HepG2 (cell line): ENCODE data around the gene SGSM1. TPM values are rescaled to one million over a fixed set of nuclear protein-coding genes. Genes with fewer than 3 reads are reported as not detected.

Experiments used
- ATAC-seq: fragments of 200-7000 bp; cut with Tn5 transposase; 3 replicates; pipeline ENCODE4 v1.9.1; 2020; ENCODE audit warnings: mild to moderate bottlenecking, moderate library complexity
- BruUV-seq: library from RNA; stranded (reverse); fragments of 400-500 nt; replicated peaks from 2 replicates; lab custom pipeline; 2021; lab: Mats Ljungman, UMichigan
- CTCF ChIA-PET: fragments of 300-600 bp; formaldehyde crosslinking; extraction: SDS; loops from one replicate; lab custom pipeline; 2021; ENCODE audit warnings: low total read pairs, inconsistent platforms, low intra/inter-chr PET ratio; lab: Yijun Ruan, JAX
- POLR2A ChIA-PET: fragments of 350-600 bp; sonication (Branson Sonifier 250); formaldehyde crosslinking; loops from one replicate; lab custom pipeline; 2020; ENCODE audit warnings: antibody characterized with exemption, inconsistent platforms; lab: Yijun Ruan, JAX
- DNase-seq: peaks from one replicate; pipeline ENCODE4 v3.0.0-alpha.2; 2015; ENCODE audit warnings: low spot score
- FAIRE-seq: peaks from 3 replicates; lab custom pipeline; 2011; peaks lifted over from hg19 to GRCh38; lab: Jason Lieb, UNC
- H2AFZ ChIP-seq: one replicate; pipeline ENCODE4 v1.6.1; 2011; ENCODE audit warnings: low read length, inconsistent platforms
- H3K27ac ChIP-seq: fragments of 300-600 bp; 3 replicates; pipeline ENCODE4 v1.8.0; 2011; ENCODE audit warnings: mixed run types, mild to moderate bottlenecking, mixed read lengths, low read length, inconsistent platforms; ENCODE audit not compliant: insufficient read depth; ENCODE audit errors: extremely low read length
- H3K27me3 ChIP-seq, 2 experiments: fragments of 200-600 bp in 1 of 2; 2 replicates in 1 of 2; 3 replicates in 1 of 2; pipeline versions ENCODE4 v1.6.0 to v1.8.0; 2011; ENCODE audit warnings: low read length in 2 of 2, mild to moderate bottlenecking in 2 of 2, moderate library complexity in 2 of 2, inconsistent platforms in 1 of 2; ENCODE audit not compliant: insufficient read depth in 2 of 2, control insufficient read depth in 1 of 2
- H3K36me3 ChIP-seq, 2 experiments: fragments of 200-600 bp in 1 of 2; replicated peaks in 1 of 2; 2 replicates in 1 of 2; 3 replicates in 1 of 2; pipeline versions ENCODE4 v1.5.1 to v1.8.0; 2011; ENCODE audit warnings: low read length in 2 of 2, inconsistent platforms in 1 of 2; ENCODE audit not compliant: insufficient read depth in 2 of 2, control insufficient read depth in 1 of 2
- H3K4me1 ChIP-seq: 2 replicates; pipeline ENCODE4 v1.5.1; 2012; ENCODE audit warnings: low read length, inconsistent platforms; ENCODE audit not compliant: insufficient read depth
- H3K4me2 ChIP-seq: 2 replicates; pipeline ENCODE4 v1.6.0; 2011; ENCODE audit warnings: low read depth, low read length, inconsistent platforms
- H3K4me3 ChIP-seq, 3 experiments: fragments of 200-600 bp in 1 of 3; sonication (generic), shearing (Covaris generic) in 1 of 3; replicated peaks in 1 of 3; 2 replicates each; pipeline ENCODE4 v1.5.1; 2011 to 2016; ENCODE audit warnings: low read length in 3 of 3, inconsistent platforms in 2 of 3, low read depth in 2 of 3, mild to moderate bottlenecking in 2 of 3, control low read depth in 1 of 3, mixed read lengths in 1 of 3; ENCODE audit not compliant: insufficient read depth in 1 of 3
- H3K79me2 ChIP-seq: one replicate; pipeline ENCODE4 v1.6.1; 2011; ENCODE audit warnings: low read length, inconsistent platforms; ENCODE audit not compliant: insufficient read depth
- H3K9ac ChIP-seq: 2 replicates; pipeline ENCODE4 v1.6.0; 2011; ENCODE audit warnings: mild to moderate bottlenecking, low read depth, low read length, inconsistent platforms; ENCODE audit not compliant: insufficient read depth
- H3K9me3 ChIP-seq: 2 replicates; pipeline ENCODE4 v1.5.1; 2012; ENCODE audit warnings: mild to moderate bottlenecking, low read length
- H4K20me1 ChIP-seq: 2 replicates; pipeline ENCODE4 v1.6.0; 2011; ENCODE audit warnings: inconsistent platforms, mild to moderate bottlenecking, low read length, moderate library complexity; ENCODE audit not compliant: insufficient read depth
- CAMTA2 ChIP-seq: sonication (generic); formaldehyde crosslinking; IDR thresholded peaks from 2 replicates; pipeline ENCODE4 v1.4.0; 2020; ENCODE audit warnings: mild to moderate bottlenecking, missing genetic modification reagents, borderline replicate concordance
- GMEB1 ChIP-seq: sonication (generic); formaldehyde crosslinking; IDR thresholded peaks from 2 replicates; pipeline ENCODE4 v1.5.1; 2020; ENCODE audit warnings: missing genetic modification reagents, mild to moderate bottlenecking, borderline replicate concordance
- HDAC1 ChIP-seq: sonication (generic); formaldehyde crosslinking; IDR thresholded peaks from 2 replicates; pipeline ENCODE4 v1.5.1; 2020; ENCODE audit warnings: mild to moderate bottlenecking, missing genetic modification reagents
- MXD4 ChIP-seq: IDR thresholded peaks from 2 replicates; pipeline ENCODE4 v1.6.1; 2016; ENCODE audit warnings: mild to moderate bottlenecking, missing biosample characterization, missing genetic modification reagents
- NFYC ChIP-seq: IDR thresholded peaks from 2 replicates; pipeline ENCODE4 v1.6.1; 2016; ENCODE audit warnings: missing genetic modification reagents, missing compliant biosample characterization
- RNF2 ChIP-seq: fragments of 450-650 bp; conservative IDR thresholded peaks from 2 replicates; pipeline ENCODE4 v1.6.1; 2016; ENCODE audit warnings: low read depth
- SMYD3 ChIP-seq: sonication (generic); formaldehyde crosslinking; IDR thresholded peaks from 2 replicates; pipeline ENCODE4 v1.8.1; 2023; ENCODE audit warnings: mild to moderate bottlenecking, missing genetic modification reagents
- ZNF282 ChIP-seq: fragments of 450-650 bp; IDR thresholded peaks from 2 replicates; pipeline ENCODE4 v1.6.1; 2018; ENCODE audit not compliant: partially characterized antibody
- ZNF333 ChIP-seq: sonication (generic); formaldehyde crosslinking; IDR thresholded peaks from 2 replicates; pipeline ENCODE4 v1.4.0; 2020; ENCODE audit warnings: mild to moderate bottlenecking, missing genetic modification reagents, borderline replicate concordance
- ZSCAN30 ChIP-seq: sonication (generic); formaldehyde crosslinking; IDR thresholded peaks from 2 replicates; pipeline ENCODE4 v1.5.0; 2020; ENCODE audit warnings: mild to moderate bottlenecking, missing genetic modification reagents
- WGBS: methylation state at CpG from one replicate; pipeline ENCODE4 v1.1.6; 2017; ENCODE audit warnings: low lambda C conversion rate; 5-methylcytosine and 5-hydroxymethylcytosine counted together
- in situ Hi-C: cut with HindIII; loops from 2 replicates; pipeline ENCODE4 v1.10.0; 2017; ENCODE audit warnings: low pct_unique_long_range_greater_than_20kb; ENCODE audit not compliant: extremely low pct_ligation_motif_present
- intact Hi-C: fragments of 100-400 bp; cut with micrococcal nuclease; formaldehyde crosslinking; loops from one replicate; pipeline ENCODE4 v1.10.0; 2022; ENCODE audit not compliant: unreplicated experiment
- polyA plus RNA-seq, 8 experiments: library from polyadenylated mRNA; depleted of rRNA in 3 of 8; stranded (reverse) in 7 of 8; unstranded in 1 of 8; fragments of >200 nt; fragmentation: Illumina TruSeq in 4 of 8; extraction: Trizol in 4 of 8; gene quantifications; 2 replicates each; pipeline versions ENCODE4 v1.2.1 to v1.2.3, GENCODE V29; 2011 to 2016; ENCODE audit warnings: low read depth in 4 of 8, missing spikeins in 1 of 8, mixed read lengths in 1 of 8; ENCODE audit not compliant: insufficient read depth in 1 of 8
- total RNA-seq, 5 experiments: library from RNA; depleted of rRNA; stranded (reverse); fragments of >200 nt; fragmentation: Illumina TruSeq; extraction: Trizol; gene quantifications; 2 replicates each; pipeline ENCODE4 v1.2.3, GENCODE V29; 2016; ENCODE audit warnings: low read depth in 1 of 5
- TF ChIP-seq, protein P1 (sequence below): IDR thresholded peaks from 2 replicates; pipeline ENCODE4 v1.4.0; 2020; ENCODE audit warnings: mild to moderate bottlenecking, missing genetic modification reagents

Gene SGSM1
- total and polyA plus RNA-seq, 2 of the 13 experiments (the other 11 are each of a cell fraction or from before 2014, with no cell fraction given), result 0.07 TPM; not detected in 1

DNA sequence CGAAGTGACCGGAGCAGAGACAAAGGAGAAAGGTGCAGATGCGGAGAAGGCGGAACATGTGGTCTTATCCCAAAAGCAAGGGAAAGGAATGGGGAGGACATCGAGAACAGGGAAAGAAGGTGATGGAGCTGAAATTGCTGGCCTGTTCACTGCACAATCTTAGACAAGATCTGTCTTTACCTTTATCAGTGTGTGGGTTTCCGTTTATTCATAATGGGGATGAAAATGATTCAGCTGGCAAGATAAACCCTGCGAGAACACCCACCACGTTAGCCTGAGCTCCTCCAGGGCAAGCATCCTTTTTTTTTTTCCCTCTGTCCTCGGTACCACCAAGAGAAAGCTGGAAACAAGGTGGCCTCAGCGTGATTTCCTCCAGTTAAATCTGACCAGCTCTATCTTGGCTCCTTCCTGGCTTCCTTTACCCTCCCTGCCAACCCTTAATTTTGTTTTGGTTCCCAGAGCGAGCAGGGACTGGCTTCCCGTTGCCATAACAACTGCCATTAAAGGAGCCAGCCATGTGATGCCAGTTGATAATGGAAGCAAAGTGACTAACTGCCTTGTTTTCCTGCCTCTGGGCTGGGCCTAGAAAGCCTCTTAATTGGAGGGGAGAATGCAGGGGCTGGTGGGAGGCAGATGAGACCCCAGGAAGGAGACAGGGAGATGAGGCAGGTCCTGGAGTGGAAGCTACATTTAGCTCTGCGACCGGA is 4.2 kb downstream of the SGSM1 start:
- in situ Hi-C loops, result no loop called here
- Histone ChIP-seq H3K27ac (no peak overlapping the region), H3K36me3 (no peaks in the 10 kb centered on the region), H3K4me3 (no peak overlapping the region), H3K9me3 (no peaks in the 10 kb centered on the region), H3K4me1 (no peaks in the 10 kb centered on the region), H2AFZ (no peak overlapping the region), H4K20me1 (no peaks in the 10 kb centered on the region), H3K4me2 (no peak overlapping the region), H3K79me2 (no peaks in the 10 kb centered on the region), H3K27me3 (peaks cover 1 to 59% of the 10 kb centered on the region in 2 experiments; a peak in 3 of 5 replicates), H3K9ac (no peak overlapping the region)
- POLR2A ChIA-PET, result no interaction called here
- CTCF ChIA-PET, result no interaction called here
- no peak for ATAC-seq
- FAIRE-seq, result no peak
- intact Hi-C loops, result no loop called here
- 43% methylated on average over 14 of the region's 14 CpGs for WGBS
- BruUV-seq, result no TSS peak
- DNase-seq, result no peak
- TF ChIP-seq NFYC, result no peak
- TF ChIP-seq ZSCAN30 (CRISPR knock-in tag), result no peak
- TF ChIP-seq SMYD3 (CRISPR knock-in tag), result no peak

DNA sequence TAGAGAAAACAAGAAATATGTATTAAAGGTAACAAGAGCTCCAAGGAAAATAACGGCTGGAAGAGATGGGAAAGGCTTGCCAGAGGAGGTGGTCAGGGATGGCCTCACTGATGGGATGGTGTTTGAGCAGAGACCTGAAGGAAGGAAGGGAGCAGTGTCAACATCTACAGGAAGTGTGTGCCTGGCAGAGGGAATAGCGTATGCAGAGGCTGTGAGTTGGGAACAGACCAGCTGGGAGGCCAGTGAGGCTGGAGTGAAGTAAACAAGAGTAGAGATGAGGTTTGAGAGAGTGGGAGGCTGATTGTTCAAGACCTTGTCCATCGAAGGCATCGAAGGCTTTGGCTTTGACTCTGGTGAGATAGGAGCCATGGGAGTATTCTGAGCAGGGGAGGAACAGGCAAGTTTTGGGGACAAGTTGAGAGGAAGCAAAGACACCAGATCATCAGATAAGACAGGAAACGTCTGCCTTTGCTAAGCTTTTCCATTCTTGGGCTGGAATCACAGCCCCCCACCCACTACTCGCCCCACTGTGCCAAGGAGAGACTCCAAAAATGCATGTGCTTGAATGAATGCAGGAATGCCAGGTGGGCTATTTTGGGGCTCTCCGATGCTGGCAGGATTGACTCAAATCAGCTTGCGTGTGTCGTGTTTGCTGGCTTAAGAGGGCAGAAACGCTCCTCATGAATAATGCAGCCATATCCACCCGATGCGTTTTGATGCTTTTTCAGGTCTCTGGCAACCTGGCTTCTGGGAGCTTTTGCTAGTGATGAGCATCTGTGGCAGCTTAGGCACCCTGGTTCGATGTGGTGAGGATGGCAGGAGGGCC is 7.2 kb downstream of the SGSM1 start:
- H3K9ac ChIP-seq, result no peak overlapping the region
- 8% methylated on average over 11 of the region's 13 CpGs for WGBS
- intact Hi-C loops (no loop called here), in situ Hi-C loops (no loop called here)
- CTCF ChIA-PET, result no interaction called here
- FAIRE-seq (no peak), ATAC-seq (no peak), DNase-seq (no peak)
- no peak overlapping the region for H3K4me3 ChIP-seq
- H3K27me3 ChIP-seq, result peaks cover 1 to 48% of the 10 kb centered on the region in 2 experiments; a peak in 3 of 5 replicates
- H3K9me3 ChIP-seq, result no peaks in the 10 kb centered on the region
- no peaks in the 10 kb centered on the region for H4K20me1 ChIP-seq
- no peak overlapping the region for H2AFZ ChIP-seq
- no peaks in the 10 kb centered on the region for H3K36me3 ChIP-seq
- H3K4me1 ChIP-seq, result no peaks in the 10 kb centered on the region
- no peak overlapping the region for H3K4me2 ChIP-seq
- POLR2A ChIA-PET, result no interaction called here
- no TSS peak for BruUV-seq
- H3K27ac ChIP-seq, result no peak overlapping the region
- no peaks in the 10 kb centered on the region for H3K79me2 ChIP-seq
- TF ChIP-seq MXD4, result no peak
- no peak for TF ChIP-seq RNF2
- TF ChIP-seq ZNF333 (CRISPR knock-in tag), result no peak
- TF ChIP-seq HDAC1 (CRISPR knock-in tag), result no peak
- TF ChIP-seq ZNF282, result no peak
- TF ChIP-seq CAMTA2 (CRISPR knock-in tag), result no peak
- no peak for TF ChIP-seq GMEB1 (CRISPR knock-in tag)
- TF ChIP-seq, protein P1, sequence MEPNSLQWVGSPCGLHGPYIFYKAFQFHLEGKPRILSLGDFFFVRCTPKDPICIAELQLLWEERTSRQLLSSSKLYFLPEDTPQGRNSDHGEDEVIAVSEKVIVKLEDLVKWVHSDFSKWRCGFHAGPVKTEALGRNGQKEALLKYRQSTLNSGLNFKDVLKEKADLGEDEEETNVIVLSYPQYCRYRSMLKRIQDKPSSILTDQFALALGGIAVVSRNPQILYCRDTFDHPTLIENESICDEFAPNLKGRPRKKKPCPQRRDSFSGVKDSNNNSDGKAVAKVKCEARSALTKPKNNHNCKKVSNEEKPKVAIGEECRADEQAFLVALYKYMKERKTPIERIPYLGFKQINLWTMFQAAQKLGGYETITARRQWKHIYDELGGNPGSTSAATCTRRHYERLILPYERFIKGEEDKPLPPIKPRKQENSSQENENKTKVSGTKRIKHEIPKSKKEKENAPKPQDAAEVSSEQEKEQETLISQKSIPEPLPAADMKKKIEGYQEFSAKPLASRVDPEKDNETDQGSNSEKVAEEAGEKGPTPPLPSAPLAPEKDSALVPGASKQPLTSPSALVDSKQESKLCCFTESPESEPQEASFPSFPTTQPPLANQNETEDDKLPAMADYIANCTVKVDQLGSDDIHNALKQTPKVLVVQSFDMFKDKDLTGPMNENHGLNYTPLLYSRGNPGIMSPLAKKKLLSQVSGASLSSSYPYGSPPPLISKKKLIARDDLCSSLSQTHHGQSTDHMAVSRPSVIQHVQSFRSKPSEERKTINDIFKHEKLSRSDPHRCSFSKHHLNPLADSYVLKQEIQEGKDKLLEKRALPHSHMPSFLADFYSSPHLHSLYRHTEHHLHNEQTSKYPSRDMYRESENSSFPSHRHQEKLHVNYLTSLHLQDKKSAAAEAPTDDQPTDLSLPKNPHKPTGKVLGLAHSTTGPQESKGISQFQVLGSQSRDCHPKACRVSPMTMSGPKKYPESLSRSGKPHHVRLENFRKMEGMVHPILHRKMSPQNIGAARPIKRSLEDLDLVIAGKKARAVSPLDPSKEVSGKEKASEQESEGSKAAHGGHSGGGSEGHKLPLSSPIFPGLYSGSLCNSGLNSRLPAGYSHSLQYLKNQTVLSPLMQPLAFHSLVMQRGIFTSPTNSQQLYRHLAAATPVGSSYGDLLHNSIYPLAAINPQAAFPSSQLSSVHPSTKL (CRISPR knock-in tag), result no peak
